H9 (cell line): ENCODE measurements around the gene WDR33. TPM values are rescaled to one million over a fixed set of nuclear protein-coding genes. Genes with fewer than 3 reads are reported as not detected.

Source experiments
- DNase-seq: peaks from one replicate; pipeline ENCODE4 v3.0.0-alpha.2; 2017
- H2AFZ ChIP-seq: one replicate; pipeline ENCODE4 v1.6.1; 2013; ENCODE audit warnings: mild to moderate bottlenecking, low read length, control low read depth, moderate library complexity
- H2AK5ac ChIP-seq: 2 replicates; pipeline ENCODE4 v1.6.1; 2013; ENCODE audit warnings: low read length, control low read depth, mixed read lengths; ENCODE audit not compliant: insufficient read length
- H2BK120ac ChIP-seq: one replicate; pipeline ENCODE4 v1.6.1; 2013; ENCODE audit warnings: low read depth, mild to moderate bottlenecking, low read length, control low read depth, inconsistent platforms; ENCODE audit not compliant: poor library complexity, severe bottlenecking
- H2BK12ac ChIP-seq: 2 replicates; pipeline ENCODE4 v1.6.1; 2013; ENCODE audit warnings: low read length, control low read depth, mixed read lengths, low read depth; ENCODE audit not compliant: insufficient read length
- H2BK15ac ChIP-seq: 2 replicates; pipeline ENCODE4 v1.6.1; 2013; ENCODE audit warnings: low read depth, low read length, control low read depth
- H2BK20ac ChIP-seq: one replicate; pipeline ENCODE4 v1.6.1; 2013; ENCODE audit warnings: low read depth, mild to moderate bottlenecking, low read length, control low read depth, inconsistent platforms; ENCODE audit not compliant: poor library complexity, severe bottlenecking
- H2BK5ac ChIP-seq: 2 replicates; pipeline ENCODE4 v1.6.1; 2013; ENCODE audit warnings: low read length, control low read depth, mixed read lengths; ENCODE audit not compliant: insufficient read length
- H3K14ac ChIP-seq: 2 replicates; pipeline ENCODE4 v1.6.1; 2013; ENCODE audit warnings: low read length, control low read depth; ENCODE audit not compliant: insufficient read depth
- H3K18ac ChIP-seq: 2 replicates; pipeline ENCODE4 v1.6.1; 2013; ENCODE audit warnings: low read depth, mild to moderate bottlenecking, mixed read lengths, low read length, control low read depth; ENCODE audit not compliant: insufficient read length
- H3K23ac ChIP-seq: 2 replicates; pipeline ENCODE4 v1.6.1; 2013; ENCODE audit warnings: low read length, control low read depth, mixed read lengths, low read depth; ENCODE audit not compliant: insufficient read length
- H3K23me2 ChIP-seq: 2 replicates; pipeline ENCODE4 v1.6.1; 2013; ENCODE audit warnings: low read depth, mild to moderate bottlenecking, mixed read lengths, low read length, control low read depth; ENCODE audit not compliant: insufficient read length, poor library complexity, severe bottlenecking
- H3K27ac ChIP-seq: 2 replicates; pipeline ENCODE4 v1.5.1; 2013; ENCODE audit warnings: low read length, control low read depth, mixed read lengths, low read depth; ENCODE audit not compliant: insufficient read length
- H3K27me3 ChIP-seq: 2 replicates; pipeline ENCODE4 v1.6.1; 2013; ENCODE audit warnings: low read length, control low read depth, inconsistent platforms; ENCODE audit not compliant: insufficient read depth
- H3K4ac ChIP-seq: 2 replicates; pipeline ENCODE4 v1.6.1; 2013; ENCODE audit warnings: low read depth, mild to moderate bottlenecking, control low read depth, inconsistent platforms, low read length, moderate library complexity
- H3K4me1 ChIP-seq: 2 replicates; pipeline ENCODE4 v1.6.1; 2013; ENCODE audit warnings: low read length, control low read depth, inconsistent platforms; ENCODE audit not compliant: insufficient read depth
- H3K4me2 ChIP-seq: 2 replicates; pipeline ENCODE4 v1.6.1; 2013; ENCODE audit warnings: low read length, control low read depth, mixed read lengths; ENCODE audit not compliant: insufficient read length, insufficient read depth
- H3K56ac ChIP-seq: 2 replicates; pipeline ENCODE4 v1.6.1; 2013; ENCODE audit warnings: low read depth, mild to moderate bottlenecking, mixed read lengths, low read length, control low read depth; ENCODE audit not compliant: insufficient read length
- H3K79me1 ChIP-seq: 2 replicates; pipeline ENCODE4 v1.6.1; 2013; ENCODE audit warnings: low read depth, mild to moderate bottlenecking, moderate library complexity, low read length, control low read depth, inconsistent platforms; ENCODE audit not compliant: insufficient read depth, poor library complexity, severe bottlenecking
- H3K79me2 ChIP-seq: 2 replicates; pipeline ENCODE4 v1.6.1; 2013; ENCODE audit warnings: low read length, control low read depth, inconsistent platforms; ENCODE audit not compliant: insufficient read depth
- H3K9ac ChIP-seq: 2 replicates; pipeline ENCODE4 v1.6.1; 2013; ENCODE audit warnings: low read length, control low read depth, mixed read lengths; ENCODE audit not compliant: insufficient read length; ENCODE audit errors: extremely low read depth
- H3K9me3 ChIP-seq: one replicate; pipeline ENCODE4 v1.6.1; 2013; ENCODE audit warnings: low read depth, low read length, inconsistent platforms; ENCODE audit not compliant: control insufficient read depth
- H3T11ph ChIP-seq: one replicate; pipeline ENCODE4 v1.6.1; 2013; ENCODE audit warnings: mild to moderate bottlenecking, low read length, control low read depth, inconsistent platforms
- H4K20me1 ChIP-seq: one replicate; pipeline ENCODE4 v1.6.1; 2013; ENCODE audit not compliant: control insufficient read depth, insufficient read length, insufficient read depth
- H4K5ac ChIP-seq: 2 replicates; pipeline ENCODE4 v1.6.1; 2013; ENCODE audit warnings: low read depth, mild to moderate bottlenecking, mixed read lengths, low read length, control low read depth; ENCODE audit not compliant: insufficient read length
- H4K8ac ChIP-seq: replicated peaks from 2 replicates; pipeline ENCODE4 v1.6.1; 2013; ENCODE audit warnings: low read length, control low read depth, mixed read lengths, low read depth; ENCODE audit not compliant: insufficient read length
- H4K91ac ChIP-seq: 2 replicates; pipeline ENCODE4 v1.6.1; 2013; ENCODE audit warnings: low read depth, mild to moderate bottlenecking, moderate library complexity, mixed read lengths, low read length, control low read depth; ENCODE audit not compliant: insufficient read length
- H3K27ac Mint-ChIP-seq, 3 experiments: 2 replicates in 2 of 3; 3 replicates in 1 of 3; pipeline ENCODE4 v1.8.0; 2020 to 2021; ENCODE audit warnings: mixed read lengths in 3 of 3, mild to moderate bottlenecking in 1 of 3, moderate library complexity in 1 of 3
- H3K27me3 Mint-ChIP-seq: 2 replicates; pipeline ENCODE4 v1.8.0; 2021; ENCODE audit warnings: low read depth, mild to moderate bottlenecking, moderate library complexity, mixed read lengths
- H3K36me3 Mint-ChIP-seq, 3 experiments: 2 replicates in 2 of 3; 3 replicates in 1 of 3; pipeline ENCODE4 v1.8.0; 2020 to 2021; ENCODE audit warnings: low read depth in 3 of 3, mixed read lengths in 3 of 3; ENCODE audit not compliant: insufficient read depth in 1 of 3
- H3K4me1 Mint-ChIP-seq, 2 experiments: 2 replicates each; pipeline ENCODE4 v1.8.0; 2020; ENCODE audit warnings: mixed read lengths in 2 of 2
- H3K4me3 Mint-ChIP-seq, 2 experiments: 2 replicates in 1 of 2; 3 replicates in 1 of 2; pipeline ENCODE4 v1.8.0; 2020 to 2021; ENCODE audit warnings: mild to moderate bottlenecking in 2 of 2, mixed read lengths in 2 of 2, moderate library complexity in 1 of 2
- H3K9me3 Mint-ChIP-seq, 2 experiments: 2 replicates in 1 of 2; 3 replicates in 1 of 2; pipeline ENCODE4 v1.8.0; 2020; ENCODE audit warnings: mild to moderate bottlenecking in 2 of 2, mixed read lengths in 2 of 2, moderate library complexity in 1 of 2
- WGBS: extraction: QIAGEN DNeasy Blood & Tissue Kit; methylation state at CpG from one replicate; pipeline ENCODE4 v1.1.7; 2013; ENCODE audit warnings: missing lambda C conversion rate, low lambda C conversion rate, mixed read lengths; ENCODE audit not compliant: insufficient read length; ENCODE audit errors: extremely low coverage; 5-methylcytosine and 5-hydroxymethylcytosine counted together
- total RNA-seq: library from RNA; stranded (reverse); gene quantifications from 2 replicates; pipeline ENCODE4 v1.2.1, GENCODE V29; 2021
- TF ChIP-seq, protein P1 (sequence below): fragments of 200-600 bp; sonication (generic); conservative IDR thresholded peaks from 3 replicates; pipeline ENCODE4 v1.8.0; 2021; ENCODE audit warnings: antibody characterized with exemption, mild to moderate bottlenecking

The WDR33 gene
- total RNA-seq, 1 experiment from 2014 or later = 86.0 TPM

GRCh38 chr2:127843677-127844076 is 32.7 kb upstream of the WDR33 start:
- Histone ChIP-seq H2AFZ (no peak overlapping the region), H2BK12ac (no peak overlapping the region), H2AK5ac (no peak overlapping the region), H3K9me3 (no peaks in the 10 kb centered on the region), H2BK20ac (no peak overlapping the region), H3K27me3 (no peaks in the 10 kb centered on the region), H2BK5ac (no peak overlapping the region), H4K8ac (no peak overlapping the region), H3K18ac (no peak overlapping the region), H3K4me2 (no peak overlapping the region), H3K9ac (no peak overlapping the region), H3K23me2 (no peaks in the 10 kb centered on the region), H4K20me1 (no peaks in the 10 kb centered on the region), H3K27ac (no peak overlapping the region), H3K56ac (no peak overlapping the region), H3K14ac (no peak overlapping the region), H3T11ph (no peak overlapping the region), H3K4ac (no peak overlapping the region), H4K91ac (no peak overlapping the region), H2BK15ac (no peak overlapping the region), H3K79me2 (no peaks in the 10 kb centered on the region), H4K5ac (no peak overlapping the region), H3K4me1 (no peaks in the 10 kb centered on the region), H3K23ac (no peak overlapping the region), H2BK120ac (no peak overlapping the region), H3K79me1 (no peaks in the 10 kb centered on the region)
- Mint-ChIP-seq H3K27ac (no peak overlapping the region; a peak in 1 of 7 replicates), H3K4me1 (no peaks in the 10 kb centered on the region), H3K9me3 (no peaks in the 10 kb centered on the region), H3K27me3 (no peaks in the 10 kb centered on the region; the same call in 1 of the 2 replicates), H3K36me3 (peaks cover 23 to 38% (median 37%) of the 10 kb centered on the region in 3 experiments; a peak in 6 of 7 replicates), H3K4me3 (no peak overlapping the region)
- no peak for DNase-seq
- no CpG with 5 or more reads among the region's 6 CpGs for WGBS
- TF ChIP-seq, protein P1, sequence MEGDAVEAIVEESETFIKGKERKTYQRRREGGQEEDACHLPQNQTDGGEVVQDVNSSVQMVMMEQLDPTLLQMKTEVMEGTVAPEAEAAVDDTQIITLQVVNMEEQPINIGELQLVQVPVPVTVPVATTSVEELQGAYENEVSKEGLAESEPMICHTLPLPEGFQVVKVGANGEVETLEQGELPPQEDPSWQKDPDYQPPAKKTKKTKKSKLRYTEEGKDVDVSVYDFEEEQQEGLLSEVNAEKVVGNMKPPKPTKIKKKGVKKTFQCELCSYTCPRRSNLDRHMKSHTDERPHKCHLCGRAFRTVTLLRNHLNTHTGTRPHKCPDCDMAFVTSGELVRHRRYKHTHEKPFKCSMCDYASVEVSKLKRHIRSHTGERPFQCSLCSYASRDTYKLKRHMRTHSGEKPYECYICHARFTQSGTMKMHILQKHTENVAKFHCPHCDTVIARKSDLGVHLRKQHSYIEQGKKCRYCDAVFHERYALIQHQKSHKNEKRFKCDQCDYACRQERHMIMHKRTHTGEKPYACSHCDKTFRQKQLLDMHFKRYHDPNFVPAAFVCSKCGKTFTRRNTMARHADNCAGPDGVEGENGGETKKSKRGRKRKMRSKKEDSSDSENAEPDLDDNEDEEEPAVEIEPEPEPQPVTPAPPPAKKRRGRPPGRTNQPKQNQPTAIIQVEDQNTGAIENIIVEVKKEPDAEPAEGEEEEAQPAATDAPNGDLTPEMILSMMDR = no peak
